Natural killer cell (primary cell): ENCODE measurements around the gene EEF2K. TPM values are rescaled to one million over a fixed set of nuclear protein-coding genes. Genes with fewer than 3 reads are reported as not detected.

Source experiments
- ATAC-seq, 3 donors: fragments of 150-1000 bp in 2 of 3; fragments of 200-7000 bp in 1 of 3; cut with Tn5 transposase; 1 replicate in 1 of 3; 2 replicates in 2 of 3; pipeline ENCODE4 v1.10.0; 2021; ENCODE audit warnings: mild to moderate bottlenecking in 2 of 3, moderate library complexity in 2 of 3
- DNase-seq, 2 donors: peaks; one replicate each; pipeline versions ENCODE4 v3.0.0 to v3.0.0-alpha.2; 2013 to 2021; ENCODE audit warnings: mixed read lengths in 1 of 2
- H3K27ac ChIP-seq: one replicate; pipeline ENCODE4 v1.5.1; 2013; ENCODE audit warnings: mild to moderate bottlenecking, low read length
- H3K27me3 ChIP-seq: one replicate; pipeline ENCODE4 v1.6.1; 2013; ENCODE audit warnings: low read length; ENCODE audit not compliant: control insufficient read depth, insufficient read depth
- H3K36me3 ChIP-seq: one replicate; pipeline ENCODE4 v1.6.1; 2013; ENCODE audit warnings: low read length; ENCODE audit not compliant: control insufficient read depth, insufficient read depth
- H3K4me1 ChIP-seq: one replicate; pipeline ENCODE4 v1.6.1; 2013; ENCODE audit warnings: low read length; ENCODE audit not compliant: control insufficient read depth, insufficient read depth
- H3K4me3 ChIP-seq: one replicate; pipeline ENCODE4 v1.5.1; 2013; ENCODE audit warnings: low read length
- H3K9me3 ChIP-seq: one replicate; pipeline ENCODE4 v1.6.1; 2013; ENCODE audit warnings: low read length; ENCODE audit not compliant: control insufficient read depth, insufficient read depth
- H3K27ac Mint-ChIP-seq, 2 donors: one replicate each; pipeline ENCODE4 v1.8.0; 2022; ENCODE audit warnings: mild to moderate bottlenecking in 2 of 2, mixed read lengths in 2 of 2, moderate library complexity in 1 of 2
- H3K27me3 Mint-ChIP-seq, 2 donors: one replicate each; pipeline ENCODE4 v1.8.0; 2022; ENCODE audit warnings: low read depth in 2 of 2, mixed read lengths in 2 of 2
- H3K36me3 Mint-ChIP-seq: one replicate; pipeline ENCODE4 v1.8.0; 2022; ENCODE audit warnings: mixed read lengths
- H3K4me1 Mint-ChIP-seq, 2 donors: one replicate each; pipeline ENCODE4 v1.8.0; 2022; ENCODE audit warnings: mixed read lengths in 2 of 2
- H3K4me3 Mint-ChIP-seq: one replicate; pipeline ENCODE4 v1.8.0; 2022; ENCODE audit warnings: mild to moderate bottlenecking, moderate library complexity, mixed read lengths
- H3K9me3 Mint-ChIP-seq, 2 donors: one replicate each; pipeline ENCODE4 v1.8.0; 2022; ENCODE audit warnings: mixed read lengths in 2 of 2
- WGBS: methylation state at CpG from one replicate; pipeline ENCODE4 v1.1.7; 2013; ENCODE audit warnings: missing lambda C conversion rate; ENCODE audit not compliant: insufficient coverage; 5-methylcytosine and 5-hydroxymethylcytosine counted together
- intact Hi-C: fragments of 100-400 bp; cut with micrococcal nuclease; formaldehyde crosslinking; loops from one replicate; pipeline ENCODE4 v1.14.2; 2022
- total RNA-seq, 4 donors: library from RNA; stranded (reverse); fragments of 120-200 nt in 1 of 4; gene quantifications; one replicate each; pipeline versions ENCODE4 v1.2.3 to v1.2.4, GENCODE V29; 2013 to 2022
- TF ChIP-seq, protein P1 (sequence below): fragments of 200-600 bp; IDR thresholded peaks from one replicate; pipeline ENCODE4 v1.8.0; 2022; ENCODE audit warnings: antibody characterized with exemption

EEF2K gene
- total RNA-seq, 3 donors from 2014 or later (not counting 1 experiment from before 2014, with no cell fraction given), result 12.6 to 33.5 (median 22.9) TPM

DNA sequence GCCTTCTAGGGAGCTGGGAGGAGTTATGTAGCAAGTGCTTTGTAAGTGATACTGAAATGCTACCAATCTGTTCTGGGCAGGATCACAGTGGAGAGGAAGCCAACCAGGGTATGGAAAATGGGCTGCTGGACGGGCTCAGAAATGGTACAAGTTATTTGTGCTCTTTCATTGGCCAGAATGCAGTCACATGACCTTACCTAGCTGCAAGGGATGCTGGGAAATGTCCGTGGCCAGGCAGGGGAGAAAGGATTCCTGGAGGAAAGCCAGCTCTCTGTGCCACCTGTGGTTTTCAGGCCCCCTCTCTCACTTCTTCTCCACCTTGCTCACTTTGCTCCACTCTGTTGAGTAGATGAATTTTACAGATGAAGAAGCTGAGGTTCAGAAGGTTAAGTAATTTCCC lies 4.8 kb downstream of the EEF2K start:
- Histone ChIP-seq H3K9me3 (no peaks in the 10 kb centered on the region), H3K27me3 (no peaks in the 10 kb centered on the region), H3K36me3 (no peaks in the 10 kb centered on the region), H3K4me3 (no peak overlapping the region), H3K27ac (no peak overlapping the region), H3K4me1 (peaks cover 14% of the 10 kb centered on the region)
- Mint-ChIP-seq H3K4me3 (no peak overlapping the region), H3K9me3 (no peaks in the 10 kb centered on the region), H3K27me3 (no peaks in the 10 kb centered on the region), H3K27ac (no peak overlapping the region), H3K4me1 (peaks cover 16% of the 10 kb centered on the region in 2 donors), H3K36me3 (no peaks in the 10 kb centered on the region)
- DNase-seq, result no peak
- no peak for ATAC-seq
- TF ChIP-seq, protein P1, sequence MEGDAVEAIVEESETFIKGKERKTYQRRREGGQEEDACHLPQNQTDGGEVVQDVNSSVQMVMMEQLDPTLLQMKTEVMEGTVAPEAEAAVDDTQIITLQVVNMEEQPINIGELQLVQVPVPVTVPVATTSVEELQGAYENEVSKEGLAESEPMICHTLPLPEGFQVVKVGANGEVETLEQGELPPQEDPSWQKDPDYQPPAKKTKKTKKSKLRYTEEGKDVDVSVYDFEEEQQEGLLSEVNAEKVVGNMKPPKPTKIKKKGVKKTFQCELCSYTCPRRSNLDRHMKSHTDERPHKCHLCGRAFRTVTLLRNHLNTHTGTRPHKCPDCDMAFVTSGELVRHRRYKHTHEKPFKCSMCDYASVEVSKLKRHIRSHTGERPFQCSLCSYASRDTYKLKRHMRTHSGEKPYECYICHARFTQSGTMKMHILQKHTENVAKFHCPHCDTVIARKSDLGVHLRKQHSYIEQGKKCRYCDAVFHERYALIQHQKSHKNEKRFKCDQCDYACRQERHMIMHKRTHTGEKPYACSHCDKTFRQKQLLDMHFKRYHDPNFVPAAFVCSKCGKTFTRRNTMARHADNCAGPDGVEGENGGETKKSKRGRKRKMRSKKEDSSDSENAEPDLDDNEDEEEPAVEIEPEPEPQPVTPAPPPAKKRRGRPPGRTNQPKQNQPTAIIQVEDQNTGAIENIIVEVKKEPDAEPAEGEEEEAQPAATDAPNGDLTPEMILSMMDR, result no peak
- 78% methylated on average over 2 of the region's 2 CpGs for WGBS
- intact Hi-C loops, result no loop called here

DNA sequence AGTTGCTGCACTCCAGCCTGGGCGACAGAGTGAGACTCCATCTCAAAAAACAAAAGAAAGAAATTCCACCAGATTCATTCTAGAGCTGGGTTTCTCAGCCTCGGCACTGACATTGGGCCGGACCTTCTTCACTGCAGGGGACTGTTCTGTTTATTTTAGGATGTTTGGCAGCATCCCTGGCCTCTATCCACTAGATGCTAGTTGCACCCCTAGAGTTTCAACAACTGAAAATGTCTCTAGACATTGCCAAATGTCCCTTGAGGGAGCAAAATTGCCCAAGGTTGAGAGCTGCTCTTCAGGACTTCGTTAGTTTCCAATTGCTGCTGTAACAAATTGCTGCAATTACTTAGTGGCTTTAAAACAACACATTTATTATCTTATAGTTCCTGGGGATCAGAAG lies 7.2 kb downstream of the EEF2K start:
- H3K9me3 Mint-ChIP-seq, result no peaks in the 10 kb centered on the region
- TF ChIP-seq, protein P1, result no peak
- WGBS, result 100% methylated on average over 4 of the region's 4 CpGs
- H3K27me3 Mint-ChIP-seq, result no peaks in the 10 kb centered on the region
- Histone ChIP-seq H3K9me3 (no peaks in the 10 kb centered on the region), H3K4me3 (no peak overlapping the region), H3K36me3 (no peaks in the 10 kb centered on the region), H3K27me3 (no peaks in the 10 kb centered on the region), H3K27ac (no peak overlapping the region), H3K4me1 (no peaks in the 10 kb centered on the region)
- no peaks in the 10 kb centered on the region for H3K36me3 Mint-ChIP-seq
- ATAC-seq (no peak), DNase-seq (no peak)
- intact Hi-C loops, result no loop called here
- peaks cover 6 to 9% of the 10 kb centered on the region in 2 donors for H3K4me1 Mint-ChIP-seq
- H3K4me3 Mint-ChIP-seq, result no peak overlapping the region
- H3K27ac Mint-ChIP-seq, result no peak overlapping the region

DNA sequence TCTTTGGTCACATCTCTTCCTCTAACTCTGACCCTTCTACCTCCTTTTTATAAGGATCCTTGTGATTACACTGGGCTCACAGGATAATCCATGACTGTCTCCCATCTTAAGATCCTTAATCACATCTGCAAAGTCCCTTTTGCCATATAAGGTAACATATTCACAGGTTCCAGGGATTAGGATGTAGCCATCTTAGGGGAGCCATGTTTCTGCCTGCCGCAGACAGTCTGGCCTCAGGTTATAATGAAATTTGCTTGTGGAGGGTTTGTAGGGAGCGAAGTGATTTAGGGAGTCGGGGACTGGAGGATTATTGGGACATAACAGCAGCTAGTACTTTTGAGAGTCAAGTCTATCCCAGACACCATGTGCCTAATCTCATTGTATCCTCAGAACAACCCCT lies 7.7 kb downstream of the EEF2K start:
- Histone ChIP-seq H3K4me3 (no peak overlapping the region), H3K36me3 (no peaks in the 10 kb centered on the region), H3K27ac (no peak overlapping the region), H3K27me3 (no peaks in the 10 kb centered on the region), H3K9me3 (no peaks in the 10 kb centered on the region), H3K4me1 (no peaks in the 10 kb centered on the region)
- WGBS, result 94% methylated on average over 3 of the region's 3 CpGs
- no peak overlapping the region for H3K4me3 Mint-ChIP-seq
- no peaks in the 10 kb centered on the region for H3K36me3 Mint-ChIP-seq
- peaks cover 6 to 9% of the 10 kb centered on the region in 2 donors for H3K4me1 Mint-ChIP-seq
- intact Hi-C loops, result no loop called here
- TF ChIP-seq, protein P1, result no peak
- H3K27ac Mint-ChIP-seq, result no peak overlapping the region
- no peaks in the 10 kb centered on the region for H3K9me3 Mint-ChIP-seq
- DNase-seq, result no peak
- no peaks in the 10 kb centered on the region for H3K27me3 Mint-ChIP-seq
- ATAC-seq, result no peak

DNA sequence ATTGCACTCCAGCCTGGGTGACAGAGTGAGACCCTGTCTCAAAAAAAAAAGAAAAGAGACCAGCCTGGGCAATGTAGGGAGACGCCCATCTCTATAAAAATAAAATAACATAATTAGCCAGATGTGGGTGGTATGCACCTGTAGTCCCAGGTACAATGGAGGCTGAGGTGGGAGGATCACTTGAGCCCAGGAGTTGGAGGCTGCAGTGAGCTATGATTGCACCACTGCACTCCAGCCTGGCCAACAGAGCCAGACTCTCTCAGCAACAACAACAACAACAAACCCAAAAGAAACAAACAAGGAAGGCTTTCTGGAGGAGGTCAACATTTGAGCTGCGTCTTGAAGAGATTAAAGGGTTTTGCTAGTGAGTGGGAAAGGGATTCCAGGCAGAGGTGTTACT lies 8.3 kb downstream of the EEF2K start:
- no peaks in the 10 kb centered on the region for H3K9me3 Mint-ChIP-seq
- H3K4me1 ChIP-seq, result no peaks in the 10 kb centered on the region
- DNase-seq (no peak), ATAC-seq (no peak)
- TF ChIP-seq, protein P1, result no peak
- H3K4me3 Mint-ChIP-seq, result no peak overlapping the region
- no peaks in the 10 kb centered on the region for H3K36me3 Mint-ChIP-seq
- no peak overlapping the region for H3K4me3 ChIP-seq
- H3K36me3 ChIP-seq, result no peaks in the 10 kb centered on the region
- H3K27ac ChIP-seq, result no peak overlapping the region
- intact Hi-C loops, result no loop called here
- no peaks in the 10 kb centered on the region for H3K27me3 ChIP-seq
- H3K27ac Mint-ChIP-seq, result no peak overlapping the region
- WGBS, result 100% methylated on average over 1 of the region's 2 CpGs
- no peaks in the 10 kb centered on the region for H3K27me3 Mint-ChIP-seq
- H3K4me1 Mint-ChIP-seq, result peaks cover 6 to 9% of the 10 kb centered on the region in 2 donors
- no peaks in the 10 kb centered on the region for H3K9me3 ChIP-seq
